ENCODE data around the gene APEH.

APEH gene

GRCh38 chr3:49627634-49628033 lies 46.5 kb upstream of the APEH start:
- Histone ChIP-seq H3K4ac (ENCODE audit: low read depth, low read length) (no peak overlapping the region), H3K18ac (ENCODE audit: low read length) (no peak overlapping the region), H3K9ac (ENCODE audit: low read length) (no peak overlapping the region), H3K4me1 (ENCODE audit: control insufficient read depth in 1 of 2, insufficient read depth in 2 of 2, low read length in 2 of 2) (peaks cover 0 to 2% of the 10 kb centered on the region in 2 experiments), H3K4me2 (ENCODE audit: low read length) (no peak overlapping the region), H3K36me3 (ENCODE audit: control insufficient read depth in 1 of 2, insufficient read depth in 2 of 2, low read length in 2 of 2) (no peaks in the 10 kb centered on the region), H3K27me3 (ENCODE audit: insufficient read depth, low read length) (no peaks in the 10 kb centered on the region), H4K12ac (ENCODE audit: low read depth, low read length) (no peak overlapping the region), H4K91ac (ENCODE audit: low read depth, low read length) (no peak overlapping the region), H2BK12ac (ENCODE audit: low read length) (no peak overlapping the region), H3K4me3 (ENCODE audit: low read depth, low read length) (no peak overlapping the region), H3K14ac (ENCODE audit: low read length) (no peak overlapping the region), H3K23ac (ENCODE audit: low read length) (no peak overlapping the region), H2AK5ac (ENCODE audit: low read length) (no peak overlapping the region), H2BK5ac (ENCODE audit: low read depth, low read length, poor library complexity) (no peak overlapping the region), H3K9me3 (ENCODE audit: insufficient read depth, low read depth, low read length) (peaks cover 2% of the 10 kb centered on the region), H4K8ac (ENCODE audit: low read depth, low read length) (no peak overlapping the region), H3K79me2 (ENCODE audit: control insufficient read depth, insufficient read depth, low read length, poor library complexity) (no peaks in the 10 kb centered on the region), H2BK120ac (ENCODE audit: insufficient read depth, low read length, poor library complexity) (no peak overlapping the region), H2AFZ (ENCODE audit: insufficient read depth, low read length, poor library complexity) (no peak overlapping the region), H3K27ac (ENCODE audit: low read depth, low read length) (no peak overlapping the region), H3K79me1 (ENCODE audit: low read length) (no peaks in the 10 kb centered on the region)
- no CpG with 5 or more reads among the region's 5 CpGs for WGBS (ENCODE audit: extremely low coverage, insufficient coverage, insufficient read length)
- DNase-seq, result no peak

DNA sequence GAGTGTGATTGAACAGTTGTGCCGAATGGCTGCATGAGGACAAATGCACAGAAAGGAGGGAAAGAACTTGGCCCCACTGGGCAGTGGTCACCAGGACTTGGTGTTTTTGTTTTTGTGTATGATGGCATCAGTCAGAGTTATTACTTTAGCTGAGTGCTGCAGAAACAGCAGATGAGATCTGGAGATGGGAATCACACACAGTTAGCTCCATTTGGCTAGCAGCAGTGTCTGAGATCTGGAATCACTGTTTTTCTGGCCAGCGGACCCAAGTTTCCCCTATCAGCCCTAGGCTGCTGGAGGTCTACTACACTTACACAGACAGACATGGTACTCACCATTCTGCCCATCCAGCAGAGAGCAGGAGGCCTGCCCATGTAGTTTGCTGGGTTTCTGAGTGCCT lies 45.9 kb upstream of the APEH start:
- H3K36me3 ChIP-seq (ENCODE audit: control insufficient read depth in 1 of 2, insufficient read depth in 2 of 2, low read length in 2 of 2), result no peaks in the 10 kb centered on the region
- no peaks in the 10 kb centered on the region for H3K79me2 ChIP-seq (ENCODE audit: control insufficient read depth, insufficient read depth, low read length, poor library complexity)
- H2AK5ac ChIP-seq (ENCODE audit: low read length), result no peak overlapping the region
- no peak for DNase-seq
- H3K9me3 ChIP-seq (ENCODE audit: insufficient read depth, low read depth, low read length), result peaks cover 2% of the 10 kb centered on the region
- no peak overlapping the region for H2BK5ac ChIP-seq (ENCODE audit: low read depth, low read length, poor library complexity)
- H4K12ac ChIP-seq (ENCODE audit: low read depth, low read length), result no peak overlapping the region
- no peak overlapping the region for H2AFZ ChIP-seq (ENCODE audit: insufficient read depth, low read length, poor library complexity)
- WGBS (ENCODE audit: extremely low coverage, insufficient coverage, insufficient read length), result no CpG with 5 or more reads among the region's 2 CpGs
- no peak overlapping the region for H4K8ac ChIP-seq (ENCODE audit: low read depth, low read length)
- H2BK120ac ChIP-seq (ENCODE audit: insufficient read depth, low read length, poor library complexity), result no peak overlapping the region
- H3K4me3 ChIP-seq (ENCODE audit: low read depth, low read length), result no peak overlapping the region
- no peak overlapping the region for H3K14ac ChIP-seq (ENCODE audit: low read length)
- H3K4me2 ChIP-seq (ENCODE audit: low read length), result no peak overlapping the region
- peaks cover 0 to 2% of the 10 kb centered on the region in 2 experiments for H3K4me1 ChIP-seq (ENCODE audit: control insufficient read depth in 1 of 2, insufficient read depth in 2 of 2, low read length in 2 of 2)
- H4K91ac ChIP-seq (ENCODE audit: low read depth, low read length), result no peak overlapping the region
- H3K27ac ChIP-seq (ENCODE audit: low read depth, low read length), result no peak overlapping the region
- no peaks in the 10 kb centered on the region for H3K79me1 ChIP-seq (ENCODE audit: low read length)
- no peak overlapping the region for H3K18ac ChIP-seq (ENCODE audit: low read length)
- no peak overlapping the region for H3K9ac ChIP-seq (ENCODE audit: low read length)
- H3K27me3 ChIP-seq (ENCODE audit: insufficient read depth, low read length), result no peaks in the 10 kb centered on the region
- no peak overlapping the region for H2BK12ac ChIP-seq (ENCODE audit: low read length)
- H3K23ac ChIP-seq (ENCODE audit: low read length), result no peak overlapping the region
- H3K4ac ChIP-seq (ENCODE audit: low read depth, low read length), result no peak overlapping the region

- DNase-seq, result no peak
- no peak overlapping the region for H2BK12ac ChIP-seq (ENCODE audit: low read length)
- no peak overlapping the region for H2BK120ac ChIP-seq (ENCODE audit: insufficient read depth, low read length, poor library complexity)
- no peaks in the 10 kb centered on the region for H3K36me3 ChIP-seq (ENCODE audit: control insufficient read depth in 1 of 2, insufficient read depth in 2 of 2, low read length in 2 of 2)
- no peaks in the 10 kb centered on the region for H3K79me2 ChIP-seq (ENCODE audit: control insufficient read depth, insufficient read depth, low read length, poor library complexity)
- no peak overlapping the region for H3K4ac ChIP-seq (ENCODE audit: low read depth, low read length)
- no peak overlapping the region for H3K14ac ChIP-seq (ENCODE audit: low read length)
- H3K27ac ChIP-seq (ENCODE audit: low read depth, low read length), result no peak overlapping the region
- no peak overlapping the region for H4K91ac ChIP-seq (ENCODE audit: low read depth, low read length)
- H3K23ac ChIP-seq (ENCODE audit: low read length), result no peak overlapping the region
- H3K4me2 ChIP-seq (ENCODE audit: low read length), result no peak overlapping the region
- H3K18ac ChIP-seq (ENCODE audit: low read length), result no peak overlapping the region
- WGBS (ENCODE audit: extremely low coverage, insufficient coverage, insufficient read length), result no CpG with 5 or more reads among the region's 4 CpGs
- H2BK5ac ChIP-seq (ENCODE audit: low read depth, low read length, poor library complexity), result no peak overlapping the region
- no peak overlapping the region for H2AK5ac ChIP-seq (ENCODE audit: low read length)
- H3K9me3 ChIP-seq (ENCODE audit: insufficient read depth, low read depth, low read length), result peaks cover 2% of the 10 kb centered on the region
- H4K12ac ChIP-seq (ENCODE audit: low read depth, low read length), result no peak overlapping the region
- no peaks in the 10 kb centered on the region for H3K79me1 ChIP-seq (ENCODE audit: low read length)
- H4K8ac ChIP-seq (ENCODE audit: low read depth, low read length), result no peak overlapping the region
- H3K27me3 ChIP-seq (ENCODE audit: insufficient read depth, low read length), result no peaks in the 10 kb centered on the region
- H3K4me1 ChIP-seq (ENCODE audit: control insufficient read depth in 1 of 2, insufficient read depth in 2 of 2, low read length in 2 of 2), result peaks cover 0 to 2% of the 10 kb centered on the region in 2 experiments
- H2AFZ ChIP-seq (ENCODE audit: insufficient read depth, low read length, poor library complexity), result no peak overlapping the region
- H3K9ac ChIP-seq (ENCODE audit: low read length), result no peak overlapping the region
- no peak overlapping the region for H3K4me3 ChIP-seq (ENCODE audit: low read depth, low read length)
Observed at GRCh38 chr3:49629451-49629850, 44.7 kb upstream of the APEH start.

DNA sequence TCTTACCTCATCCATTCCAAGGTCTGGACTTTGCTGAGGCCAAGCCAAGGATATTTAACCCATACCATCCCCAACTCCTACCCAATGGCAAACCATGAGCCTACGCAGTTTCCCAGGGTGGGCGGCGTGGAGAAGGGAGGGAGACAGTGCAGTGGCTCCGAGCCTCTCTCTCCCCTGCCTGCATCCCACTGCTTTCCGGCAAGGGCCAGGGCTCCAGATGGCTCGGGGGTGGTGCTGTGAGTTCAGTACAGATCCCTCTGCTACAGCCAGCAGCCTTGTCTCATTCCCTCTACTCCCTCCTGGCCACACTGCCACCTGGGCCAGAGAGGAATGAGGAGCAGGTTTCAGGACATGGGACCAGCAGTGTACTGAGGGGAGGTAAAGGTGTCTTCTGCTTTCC lies 44.3 kb upstream of the APEH start:
- H4K12ac ChIP-seq (ENCODE audit: low read depth, low read length), result no peak overlapping the region
- no peak overlapping the region for H2BK12ac ChIP-seq (ENCODE audit: low read length)
- H3K9ac ChIP-seq (ENCODE audit: low read length), result no peak overlapping the region
- no peaks in the 10 kb centered on the region for H3K79me1 ChIP-seq (ENCODE audit: low read length)
- H3K4me3 ChIP-seq (ENCODE audit: low read depth, low read length), result no peak overlapping the region
- no peaks in the 10 kb centered on the region for H3K36me3 ChIP-seq (ENCODE audit: control insufficient read depth in 1 of 2, insufficient read depth in 2 of 2, low read length in 2 of 2)
- no peaks in the 10 kb centered on the region for H3K79me2 ChIP-seq (ENCODE audit: control insufficient read depth, insufficient read depth, low read length, poor library complexity)
- H3K4me2 ChIP-seq (ENCODE audit: low read length), result no peak overlapping the region
- H4K8ac ChIP-seq (ENCODE audit: low read depth, low read length), result no peak overlapping the region
- H2AK5ac ChIP-seq (ENCODE audit: low read length), result no peak overlapping the region
- no peak overlapping the region for H3K23ac ChIP-seq (ENCODE audit: low read length)
- no peak overlapping the region for H3K4ac ChIP-seq (ENCODE audit: low read depth, low read length)
- peaks cover 0 to 2% of the 10 kb centered on the region in 2 experiments for H3K4me1 ChIP-seq (ENCODE audit: control insufficient read depth in 1 of 2, insufficient read depth in 2 of 2, low read length in 2 of 2)
- no peak overlapping the region for H2BK120ac ChIP-seq (ENCODE audit: insufficient read depth, low read length, poor library complexity)
- H3K27me3 ChIP-seq (ENCODE audit: insufficient read depth, low read length), result no peaks in the 10 kb centered on the region
- no peak overlapping the region for H2AFZ ChIP-seq (ENCODE audit: insufficient read depth, low read length, poor library complexity)
- WGBS (ENCODE audit: extremely low coverage, insufficient coverage, insufficient read length), result no CpG with 5 or more reads among the region's 6 CpGs
- no peak overlapping the region for H3K27ac ChIP-seq (ENCODE audit: low read depth, low read length)
- no peak overlapping the region for H4K91ac ChIP-seq (ENCODE audit: low read depth, low read length)
- no peak overlapping the region for H2BK5ac ChIP-seq (ENCODE audit: low read depth, low read length, poor library complexity)
- no peak overlapping the region for H3K18ac ChIP-seq (ENCODE audit: low read length)
- no peak overlapping the region for H3K14ac ChIP-seq (ENCODE audit: low read length)
- H3K9me3 ChIP-seq (ENCODE audit: insufficient read depth, low read depth, low read length), result peaks cover 2% of the 10 kb centered on the region
- DNase-seq, result no peak
